D721Med (cell line): ENCODE data around the gene RALGDS.

Source experiments
- DNase-seq: peaks from one replicate; pipeline ENCODE4 v3.0.0; 2011; ENCODE audit warnings: low spot score; ENCODE audit not compliant: insufficient read length
- FAIRE-seq: peaks from 2 replicates; lab custom pipeline; 2011; peaks lifted over from hg19 to GRCh38; lab: Jason Lieb, UNC
- TF ChIP-seq, protein P1 (sequence below): IDR thresholded peaks from 2 replicates; pipeline ENCODE4 v1.5.1; 2012; ENCODE audit warnings: mild to moderate bottlenecking, control low read depth; ENCODE audit not compliant: insufficient read depth; ENCODE audit errors: missing control alignments

Gene RALGDS

DNA sequence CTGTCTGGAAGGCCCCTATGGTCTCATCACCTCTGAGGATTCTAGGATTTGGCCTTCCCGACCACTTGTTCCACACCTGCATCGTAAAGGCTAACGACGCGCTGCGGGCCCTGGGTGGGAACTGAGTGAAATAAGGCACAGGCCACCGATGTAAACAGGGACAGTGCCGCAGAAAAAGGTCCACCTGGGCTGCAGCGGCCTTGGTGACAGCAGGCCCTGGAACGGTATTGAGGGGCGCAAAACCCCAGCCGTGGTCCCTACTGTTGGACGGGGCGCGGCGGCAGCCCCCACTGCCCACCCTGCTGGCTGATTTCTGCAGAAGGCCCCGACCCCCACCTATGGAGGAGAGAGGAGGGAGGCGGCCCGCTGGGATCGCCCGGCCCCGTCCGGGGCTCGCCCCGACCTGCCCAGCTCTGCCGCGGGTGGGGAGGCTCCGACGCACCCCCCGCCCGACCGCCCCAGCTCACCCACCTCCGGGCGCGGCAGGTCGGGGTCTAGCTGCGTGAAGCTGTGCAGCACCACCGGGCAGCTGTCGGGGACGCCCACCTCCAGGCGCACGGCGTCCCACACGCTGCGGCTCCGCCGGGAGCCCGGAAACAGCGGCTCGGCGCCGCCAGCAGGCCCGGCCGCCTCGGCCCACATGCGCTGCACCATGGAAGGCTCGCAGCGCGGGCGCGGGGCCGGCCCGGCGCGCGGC is 391 bp downstream of the RALGDS start:
- TF ChIP-seq, protein P1, sequence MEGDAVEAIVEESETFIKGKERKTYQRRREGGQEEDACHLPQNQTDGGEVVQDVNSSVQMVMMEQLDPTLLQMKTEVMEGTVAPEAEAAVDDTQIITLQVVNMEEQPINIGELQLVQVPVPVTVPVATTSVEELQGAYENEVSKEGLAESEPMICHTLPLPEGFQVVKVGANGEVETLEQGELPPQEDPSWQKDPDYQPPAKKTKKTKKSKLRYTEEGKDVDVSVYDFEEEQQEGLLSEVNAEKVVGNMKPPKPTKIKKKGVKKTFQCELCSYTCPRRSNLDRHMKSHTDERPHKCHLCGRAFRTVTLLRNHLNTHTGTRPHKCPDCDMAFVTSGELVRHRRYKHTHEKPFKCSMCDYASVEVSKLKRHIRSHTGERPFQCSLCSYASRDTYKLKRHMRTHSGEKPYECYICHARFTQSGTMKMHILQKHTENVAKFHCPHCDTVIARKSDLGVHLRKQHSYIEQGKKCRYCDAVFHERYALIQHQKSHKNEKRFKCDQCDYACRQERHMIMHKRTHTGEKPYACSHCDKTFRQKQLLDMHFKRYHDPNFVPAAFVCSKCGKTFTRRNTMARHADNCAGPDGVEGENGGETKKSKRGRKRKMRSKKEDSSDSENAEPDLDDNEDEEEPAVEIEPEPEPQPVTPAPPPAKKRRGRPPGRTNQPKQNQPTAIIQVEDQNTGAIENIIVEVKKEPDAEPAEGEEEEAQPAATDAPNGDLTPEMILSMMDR: no peak
- FAIRE-seq: no peak
- DNase-seq: no peak

DNA sequence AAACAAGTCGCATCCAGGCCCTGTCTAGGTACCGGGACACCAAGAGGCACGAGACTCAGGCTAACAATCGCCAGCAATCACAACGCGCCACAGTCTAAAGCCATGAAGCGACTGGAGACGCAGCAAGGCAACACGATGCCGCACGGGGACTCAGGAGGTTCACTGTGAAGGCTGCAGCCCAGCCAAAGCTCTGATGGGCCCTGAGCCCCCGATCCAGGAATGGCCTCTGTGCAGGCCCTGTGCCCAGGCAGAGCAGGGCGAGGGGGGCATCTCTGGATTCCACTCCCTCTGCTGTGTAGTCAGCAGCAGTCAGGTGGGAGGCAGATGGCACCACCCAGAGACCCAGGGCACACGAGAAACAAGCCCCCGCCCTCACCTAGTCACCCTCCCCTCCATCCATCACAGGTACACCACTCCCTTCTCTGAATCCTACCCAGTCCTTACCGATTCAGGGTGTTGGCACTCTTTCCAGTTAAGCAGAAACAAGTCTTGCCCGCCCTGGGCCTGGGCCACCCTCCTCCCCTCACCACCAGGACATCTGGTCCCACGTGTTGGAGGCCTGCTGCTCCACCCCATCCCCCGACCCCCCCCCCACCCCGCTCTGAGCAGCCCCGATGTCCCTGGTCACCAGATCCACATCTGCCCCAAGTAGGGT is 1.1 kb downstream of the RALGDS start:
- TF ChIP-seq, protein P1: no peak
- no peak for FAIRE-seq
- no peak for DNase-seq

DNA sequence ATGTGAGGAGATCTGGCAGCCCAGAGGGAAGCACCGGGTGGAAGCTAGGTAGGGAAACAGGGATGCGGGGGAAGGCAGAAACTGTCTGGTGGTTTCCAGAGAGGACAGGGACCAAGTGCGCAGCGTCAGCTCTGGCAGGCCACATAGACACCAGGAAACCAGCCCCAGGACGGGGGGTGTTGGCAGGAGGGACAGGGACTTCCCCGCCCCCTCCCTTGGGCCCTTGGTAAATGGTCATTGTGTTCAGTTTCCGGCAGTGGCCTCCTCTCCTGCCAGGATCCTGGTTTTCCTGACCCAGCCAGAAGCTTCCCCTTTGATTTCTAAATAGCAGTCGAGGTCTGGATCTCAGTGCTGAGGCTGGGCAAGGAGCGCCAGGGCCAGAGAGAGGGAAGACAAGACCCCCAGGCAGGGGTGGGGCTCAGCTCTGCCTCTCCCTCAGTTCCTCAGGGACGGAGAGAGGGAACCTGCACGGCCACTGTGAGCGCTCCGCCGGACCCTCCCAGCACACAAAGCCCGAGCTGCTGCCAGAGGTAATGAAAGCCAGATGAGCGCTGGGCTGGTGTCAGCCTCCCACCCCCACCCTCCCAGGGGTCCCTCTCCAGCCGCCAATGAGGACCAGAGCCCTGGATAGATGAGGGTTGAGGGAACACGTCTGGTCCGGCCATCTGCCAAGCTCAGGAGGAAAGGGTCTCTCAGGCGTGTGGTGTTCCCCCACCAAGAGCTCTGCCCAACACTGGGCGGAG is 1.8 kb downstream of the RALGDS start:
- FAIRE-seq (no peak), DNase-seq (no peak)
- TF ChIP-seq, protein P1: no peak

DNA sequence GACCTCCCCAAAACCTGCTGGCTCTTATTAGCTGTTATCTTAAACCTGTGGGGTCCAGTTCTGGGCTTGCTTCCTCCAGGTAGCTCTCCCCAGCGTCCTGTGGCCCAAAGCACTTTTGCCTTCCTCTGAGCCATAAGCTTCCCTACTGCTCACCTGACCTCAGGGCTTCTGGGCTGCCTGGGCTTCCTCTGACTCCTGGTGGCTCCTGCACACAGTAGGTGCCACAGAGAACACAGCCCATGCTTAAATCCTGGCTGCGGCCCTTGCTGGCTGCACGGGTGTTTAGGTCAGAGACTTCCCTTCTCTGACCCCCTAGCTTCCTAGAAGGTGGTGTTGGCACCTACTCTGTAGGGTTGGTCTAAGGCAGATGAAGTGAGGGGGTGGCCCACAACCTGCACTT is 2.5 kb downstream of the RALGDS start:
- TF ChIP-seq, protein P1: no peak
- no peak for FAIRE-seq
- no peak for DNase-seq

DNA sequence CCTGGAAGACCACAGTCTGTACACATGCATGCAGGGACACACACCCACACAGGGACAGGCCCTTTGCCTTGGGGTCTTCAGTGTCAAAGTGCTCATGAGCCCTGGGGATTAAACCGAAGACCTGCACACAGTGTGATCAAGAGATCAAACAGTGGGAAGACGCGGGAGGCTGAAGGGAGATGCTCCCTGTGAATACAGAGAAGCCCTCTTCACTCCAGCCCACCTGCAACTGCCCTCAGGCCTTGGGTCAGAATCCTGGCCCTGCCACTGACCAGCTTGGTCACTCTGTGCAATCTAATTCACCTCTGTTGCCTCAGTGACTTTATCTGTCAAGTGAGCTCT is 2.9 kb downstream of the RALGDS start:
- FAIRE-seq (no peak), DNase-seq (no peak)
- TF ChIP-seq, protein P1: no peak

DNA sequence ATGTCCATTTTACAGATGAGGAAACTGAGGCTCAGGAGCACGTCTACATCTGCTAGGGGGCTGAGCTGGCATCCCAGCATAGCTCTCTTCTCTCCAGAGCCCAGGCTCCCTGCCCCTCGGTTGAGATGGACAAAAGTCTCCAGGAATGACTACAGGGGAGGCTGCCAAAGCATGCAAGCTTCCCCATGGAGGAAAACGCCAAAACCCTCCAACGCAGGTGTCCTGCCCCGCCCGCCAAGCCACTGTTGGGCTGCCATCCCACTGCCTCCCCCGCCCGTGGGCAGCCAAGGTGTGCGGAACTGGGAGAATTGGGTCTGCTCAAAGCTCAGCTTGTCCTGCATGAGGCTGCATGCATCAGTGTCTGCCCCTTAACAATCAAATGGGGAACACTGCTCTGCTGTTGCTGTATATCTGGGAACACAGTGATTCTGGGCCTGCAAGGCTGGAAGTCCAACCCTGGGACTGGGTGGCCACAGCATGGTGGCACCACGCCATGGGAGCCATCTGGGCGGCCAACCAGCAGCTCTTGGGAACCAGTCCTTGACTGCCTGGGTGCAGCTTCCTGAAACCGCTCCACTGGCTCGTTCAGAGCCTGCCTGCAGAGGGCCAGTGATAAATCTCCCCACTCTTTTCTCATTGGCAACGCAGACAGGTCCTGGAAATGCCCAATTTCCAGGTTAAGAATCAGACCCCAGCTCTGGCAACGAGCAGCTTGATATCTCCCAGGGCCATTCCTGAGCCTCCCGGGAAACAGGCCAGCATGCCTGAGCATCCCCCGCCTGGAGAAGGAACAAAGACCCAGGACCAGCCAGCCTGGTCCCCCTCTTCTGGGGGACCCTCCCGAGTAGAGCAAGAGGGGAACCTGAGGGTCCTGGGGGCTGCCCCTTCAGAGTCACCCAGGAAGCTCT is 3.5 kb downstream of the RALGDS start:
- no peak for DNase-seq
- TF ChIP-seq, protein P1: no peak
- FAIRE-seq: no peak
